NCI-H1105 treated with DMSO at 0.1 percent for 48 hours (cell line): ENCODE data around the gene HPS6.
"Not testable (repeated sequence)": the region's sequence is repeated elsewhere in the genome, so short reads cannot be mapped to it uniquely, and the experiment has no call there.

ENCODE experiments used
- DNase-seq: peaks from one replicate; lab custom pipeline; 2025; lab: John Stamatoyannopoulos, UW

The HPS6 gene

GRCh38 chr10:102064868-102065560 is at the start of gene HPS6:
Gene HPS6 (plus strand): TSS chr10:102065349. CDS start chr10:102065475, 126 bp downstream.
- DNase-seq: peak; percentile 63

- no peak for DNase-seq
Measured at GRCh38 chr10:102016416-102016815, 48.7 kb upstream of the HPS6 start.

- no peak for DNase-seq
Measured at GRCh38 chr10:102017295-102017694, 47.9 kb upstream of the HPS6 start.

- no peak for DNase-seq
Measured at GRCh38 chr10:102020938-102021337, 44.2 kb upstream of the HPS6 start.

- no peak for DNase-seq
Measured at GRCh38 chr10:102024799-102025198, 40.4 kb upstream of the HPS6 start.

- no peak for DNase-seq
Measured at GRCh38 chr10:102027261-102027660, 37.9 kb upstream of the HPS6 start.

- no peak for DNase-seq
Measured at GRCh38 chr10:102033787-102034186, 31.4 kb upstream of the HPS6 start.

- not testable (repeated sequence) for DNase-seq
Measured at GRCh38 chr10:102035807-102036206, 29.3 kb upstream of the HPS6 start.

GRCh38 chr10:102038410-102038809 is 26.7 kb upstream of the HPS6 start:
- DNase-seq: no peak

- no peak for DNase-seq
Measured at GRCh38 chr10:102040305-102041050, 24.7 kb upstream of the HPS6 start.

GRCh38 chr10:102045292-102045691 is 19.9 kb upstream of the HPS6 start:
- DNase-seq: no peak

GRCh38 chr10:102046095-102046494 is 19.1 kb upstream of the HPS6 start:
- DNase-seq: no peak

GRCh38 chr10:102054881-102055646 is 10.1 kb upstream of the HPS6 start:
- DNase-seq: not testable (repeated sequence)

- peak; percentile 87 for DNase-seq
Measured at GRCh38 chr10:102055647-102056419, 9.3 kb upstream of the HPS6 start, which contains the start of gene ARMH3. Gene ARMH3 (minus strand): TSS chr10:102056173. CDS start chr10:102040114, 16,059 bp downstream.

- DNase-seq: no peak
Measured at GRCh38 chr10:102059987-102060386, 5.2 kb upstream of the HPS6 start.

GRCh38 chr10:102064503-102064867 is 664 bp upstream of the HPS6 start:
- DNase-seq: no peak

- DNase-seq: no peak
Measured at GRCh38 chr10:102065561-102066398, 631 bp downstream of the HPS6 start.

- DNase-seq: no peak
Measured at GRCh38 chr10:102066399-102067088, 1.4 kb downstream of the HPS6 start.

GRCh38 chr10:102067091-102067916 is 2.2 kb downstream of the HPS6 start:
- no peak for DNase-seq
